ENCODE measurements around the gene GAS7.

GRCh38 chr17:9907131-9907530 is 291.3 kb downstream of the GAS7 start:
- TF ChIP-seq MAX (IDR thresholded peaks at IDR 0.05; ENCODE audit: low read depth, low read length) = no peak
- no peak for TF ChIP-seq CHD2 (IDR thresholded peaks at IDR 0.05; ENCODE audit: borderline replicate concordance, low read depth, low read length)
- TF ChIP-seq FOS (IDR thresholded peaks at IDR 0.05; ENCODE audit: borderline replicate concordance, extremely low read depth, insufficient read length) = no peak
- TF ChIP-seq EZH2 (IDR thresholded peaks at IDR 0.05; ENCODE audit: borderline replicate concordance, control insufficient read depth, low read depth, low read length) = no peak
- TF ChIP-seq RFX5 (IDR thresholded peaks at IDR 0.05; ENCODE audit: low read depth, low read length) = no peak
- TF ChIP-seq, protein P1, sequence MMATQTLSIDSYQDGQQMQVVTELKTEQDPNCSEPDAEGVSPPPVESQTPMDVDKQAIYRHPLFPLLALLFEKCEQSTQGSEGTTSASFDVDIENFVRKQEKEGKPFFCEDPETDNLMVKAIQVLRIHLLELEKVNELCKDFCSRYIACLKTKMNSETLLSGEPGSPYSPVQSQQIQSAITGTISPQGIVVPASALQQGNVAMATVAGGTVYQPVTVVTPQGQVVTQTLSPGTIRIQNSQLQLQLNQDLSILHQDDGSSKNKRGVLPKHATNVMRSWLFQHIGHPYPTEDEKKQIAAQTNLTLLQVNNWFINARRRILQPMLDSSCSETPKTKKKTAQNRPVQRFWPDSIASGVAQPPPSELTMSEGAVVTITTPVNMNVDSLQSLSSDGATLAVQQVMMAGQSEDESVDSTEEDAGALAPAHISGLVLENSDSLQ (IDR thresholded peaks at IDR 0.05) = no peak
- TF ChIP-seq, protein P2, sequence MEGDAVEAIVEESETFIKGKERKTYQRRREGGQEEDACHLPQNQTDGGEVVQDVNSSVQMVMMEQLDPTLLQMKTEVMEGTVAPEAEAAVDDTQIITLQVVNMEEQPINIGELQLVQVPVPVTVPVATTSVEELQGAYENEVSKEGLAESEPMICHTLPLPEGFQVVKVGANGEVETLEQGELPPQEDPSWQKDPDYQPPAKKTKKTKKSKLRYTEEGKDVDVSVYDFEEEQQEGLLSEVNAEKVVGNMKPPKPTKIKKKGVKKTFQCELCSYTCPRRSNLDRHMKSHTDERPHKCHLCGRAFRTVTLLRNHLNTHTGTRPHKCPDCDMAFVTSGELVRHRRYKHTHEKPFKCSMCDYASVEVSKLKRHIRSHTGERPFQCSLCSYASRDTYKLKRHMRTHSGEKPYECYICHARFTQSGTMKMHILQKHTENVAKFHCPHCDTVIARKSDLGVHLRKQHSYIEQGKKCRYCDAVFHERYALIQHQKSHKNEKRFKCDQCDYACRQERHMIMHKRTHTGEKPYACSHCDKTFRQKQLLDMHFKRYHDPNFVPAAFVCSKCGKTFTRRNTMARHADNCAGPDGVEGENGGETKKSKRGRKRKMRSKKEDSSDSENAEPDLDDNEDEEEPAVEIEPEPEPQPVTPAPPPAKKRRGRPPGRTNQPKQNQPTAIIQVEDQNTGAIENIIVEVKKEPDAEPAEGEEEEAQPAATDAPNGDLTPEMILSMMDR (IDR thresholded peaks at IDR 0.05 in 2 of 3, conservative IDR thresholded peaks at IDR 0.05 in 1 of 3; ENCODE audit: control insufficient read depth in 2 of 3, extremely low read depth in 1 of 3, insufficient read depth in 1 of 3, low read depth in 3 of 3, low read length in 3 of 3) = no peak
- TF ChIP-seq, protein P3, sequence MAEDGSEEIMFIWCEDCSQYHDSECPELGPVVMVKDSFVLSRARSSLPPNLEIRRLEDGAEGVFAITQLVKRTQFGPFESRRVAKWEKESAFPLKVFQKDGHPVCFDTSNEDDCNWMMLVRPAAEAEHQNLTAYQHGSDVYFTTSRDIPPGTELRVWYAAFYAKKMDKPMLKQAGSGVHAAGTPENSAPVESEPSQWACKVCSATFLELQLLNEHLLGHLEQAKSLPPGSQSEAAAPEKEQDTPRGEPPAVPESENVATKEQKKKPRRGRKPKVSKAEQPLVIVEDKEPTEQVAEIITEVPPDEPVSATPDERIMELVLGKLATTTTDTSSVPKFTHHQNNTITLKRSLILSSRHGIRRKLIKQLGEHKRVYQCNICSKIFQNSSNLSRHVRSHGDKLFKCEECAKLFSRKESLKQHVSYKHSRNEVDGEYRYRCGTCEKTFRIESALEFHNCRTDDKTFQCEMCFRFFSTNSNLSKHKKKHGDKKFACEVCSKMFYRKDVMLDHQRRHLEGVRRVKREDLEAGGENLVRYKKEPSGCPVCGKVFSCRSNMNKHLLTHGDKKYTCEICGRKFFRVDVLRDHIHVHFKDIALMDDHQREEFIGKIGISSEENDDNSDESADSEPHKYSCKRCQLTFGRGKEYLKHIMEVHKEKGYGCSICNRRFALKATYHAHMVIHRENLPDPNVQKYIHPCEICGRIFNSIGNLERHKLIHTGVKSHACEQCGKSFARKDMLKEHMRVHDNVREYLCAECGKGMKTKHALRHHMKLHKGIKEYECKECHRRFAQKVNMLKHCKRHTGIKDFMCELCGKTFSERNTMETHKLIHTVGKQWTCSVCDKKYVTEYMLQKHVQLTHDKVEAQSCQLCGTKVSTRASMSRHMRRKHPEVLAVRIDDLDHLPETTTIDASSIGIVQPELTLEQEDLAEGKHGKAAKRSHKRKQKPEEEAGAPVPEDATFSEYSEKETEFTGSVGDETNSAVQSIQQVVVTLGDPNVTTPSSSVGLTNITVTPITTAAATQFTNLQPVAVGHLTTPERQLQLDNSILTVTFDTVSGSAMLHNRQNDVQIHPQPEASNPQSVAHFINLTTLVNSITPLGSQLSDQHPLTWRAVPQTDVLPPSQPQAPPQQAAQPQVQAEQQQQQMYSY (CRISPR knock-in tag; IDR thresholded peaks at IDR 0.05) = no peak
- no peak for TF ChIP-seq USF2 (IDR thresholded peaks at IDR 0.05; ENCODE audit: borderline replicate concordance, low read depth, low read length)
- no peak for TF ChIP-seq RAD21 (IDR thresholded peaks at IDR 0.05; ENCODE audit: insufficient read depth, low read depth, low read length)
